ENCODE measurements around the gene TNFRSF6B.
A peak's percentile ranks its signal among the peaks of the same experiment; 100 is the strongest.
"Not testable (repeated sequence)": the region's sequence is repeated elsewhere in the genome, so short reads cannot be mapped to it uniquely, and the experiment has no call there.

Gene TNFRSF6B

GRCh38 chr20:63706852-63707557, 10.6 kb downstream of the TNFRSF6B start:
- no peaks in the 10 kb centered on the region for H3K9me3 ChIP-seq (ENCODE audit: control insufficient read depth, insufficient read depth, low read depth, low read length)
- H3K27ac ChIP-seq (ENCODE audit: low read depth, low read length) = peak overlapping the region; percentile 34; the same call in 1 of the 2 replicates
- no peaks in the 10 kb centered on the region for H3K27me3 ChIP-seq (ENCODE audit: control insufficient read depth, insufficient read depth, low read length)
- H3K4me1 ChIP-seq (ENCODE audit: control insufficient read depth, insufficient read depth, low read length) = peaks cover 8% of the 10 kb centered on the region
- H3K36me3 ChIP-seq (ENCODE audit: control insufficient read depth, insufficient read depth, low read length) = peaks cover 58% of the 10 kb centered on the region
- H3K9ac ChIP-seq (ENCODE audit: low read length) = peak overlapping the region; percentile 92
- H3K4me3 ChIP-seq (ENCODE audit: low read depth, low read length) = peak overlapping the region; percentile 78

DNA sequence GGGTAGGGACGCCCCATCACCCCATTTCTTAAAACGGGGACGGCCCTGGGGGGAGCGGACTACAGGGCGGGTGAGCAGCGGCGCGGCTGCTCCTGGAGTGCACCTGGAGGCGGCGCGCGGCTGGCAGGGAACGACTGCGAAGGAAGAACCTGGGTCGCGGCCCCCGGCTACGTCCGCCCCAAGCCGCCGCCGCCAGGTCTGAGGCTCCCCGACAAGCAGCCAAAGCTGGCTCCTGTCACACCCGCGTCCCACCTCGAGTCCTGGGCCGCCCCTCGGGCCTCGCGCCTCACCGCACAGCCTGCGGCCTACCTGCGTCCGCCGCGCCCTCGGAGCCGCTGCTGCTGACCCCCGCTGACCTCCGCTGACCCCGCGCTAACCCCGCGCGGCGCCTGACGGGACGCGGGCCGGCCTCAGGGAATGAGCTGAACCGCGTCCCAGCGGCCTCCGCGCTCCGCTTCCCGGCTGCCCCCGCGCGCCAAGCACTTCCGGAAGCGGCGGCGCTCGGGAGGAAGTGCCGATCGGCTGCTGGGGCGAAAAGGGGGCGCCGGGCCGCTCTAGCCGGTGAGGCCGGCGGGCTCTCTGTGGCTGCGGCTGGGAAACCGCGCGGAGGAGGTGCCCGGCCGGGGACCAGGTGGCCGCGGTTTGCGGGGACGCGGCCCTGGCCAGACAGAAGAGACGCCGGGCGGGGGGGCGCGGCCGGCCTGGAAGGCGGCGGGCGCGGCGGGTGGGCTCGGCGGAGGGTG, 11.3 kb downstream of the TNFRSF6B start, which contains the start of the genes ARFRP1 and ZGPAT:
Gene ARFRP1, minus strand, starts transcription at position 419 of the 743 bp plus-strand sequence. CDS start 885 bp downstream, outside the sequence.
Gene ZGPAT, plus strand, starts transcription at position 482 of the 743 bp plus-strand sequence. CDS start 542 bp downstream, outside the sequence.
- Histone ChIP-seq H3K27me3 (ENCODE audit: control insufficient read depth, insufficient read depth, low read length) (no peaks in the 10 kb centered on the region), H3K9ac (ENCODE audit: low read length) (peak within 1 kb of the TSS; percentile 92), H3K36me3 (ENCODE audit: control insufficient read depth, insufficient read depth, low read length) (peaks cover 66% of the 10 kb centered on the region), H3K27ac (ENCODE audit: low read depth, low read length) (peak within 1 kb of the TSS; percentile 34; the same call in 1 of the 2 replicates), H3K4me3 (ENCODE audit: low read depth, low read length) (peak within 1 kb of the TSS; percentile 78), H3K9me3 (ENCODE audit: control insufficient read depth, insufficient read depth, low read depth, low read length) (no peaks in the 10 kb centered on the region), H3K4me1 (ENCODE audit: control insufficient read depth, insufficient read depth, low read length) (peaks cover 8% of the 10 kb centered on the region)

DNA sequence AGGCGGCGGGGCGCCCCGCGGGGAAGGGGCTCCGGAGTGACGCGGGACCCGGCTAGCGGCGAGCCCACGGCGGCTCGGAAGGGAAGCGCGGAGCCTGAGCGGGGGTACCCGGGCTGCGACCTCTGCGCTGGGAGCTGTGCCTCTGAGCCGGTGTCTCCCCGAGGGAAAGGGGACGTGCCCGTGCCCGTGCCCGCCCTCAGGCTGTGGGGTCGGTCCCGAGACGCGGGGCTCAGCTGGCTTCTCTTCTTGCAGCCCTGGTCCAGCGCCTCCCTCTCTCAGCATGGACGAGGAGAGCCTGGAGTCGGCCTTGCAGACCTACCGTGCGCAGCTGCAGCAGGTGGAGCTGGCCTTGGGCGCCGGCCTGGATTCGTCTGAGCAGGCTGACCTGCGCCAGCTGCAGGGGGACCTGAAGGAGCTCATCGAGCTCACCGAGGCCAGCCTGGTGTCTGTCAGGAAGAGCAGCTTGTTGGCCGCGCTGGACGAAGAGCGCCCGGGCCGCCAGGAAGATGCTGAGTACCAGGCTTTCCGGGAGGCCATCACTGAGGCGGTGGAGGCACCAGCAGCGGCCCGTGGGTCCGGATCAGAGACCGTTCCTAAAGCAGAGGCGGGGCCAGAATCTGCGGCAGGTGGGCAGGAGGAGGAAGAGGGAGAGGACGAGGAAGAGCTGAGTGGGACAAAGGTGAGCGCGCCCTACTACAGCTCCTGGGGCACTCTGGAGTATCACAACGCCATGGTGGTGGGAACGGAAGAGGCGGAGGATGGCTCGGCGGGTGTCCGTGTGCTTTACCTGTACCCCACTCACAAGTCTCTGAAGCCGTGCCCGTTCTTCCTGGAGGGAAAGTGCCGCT, 12.1 kb downstream of the TNFRSF6B start:
- Histone ChIP-seq H3K27ac (ENCODE audit: low read depth, low read length) (no peak overlapping the region; the same call in 1 of the 2 replicates), H3K4me1 (ENCODE audit: control insufficient read depth, insufficient read depth, low read length) (peaks cover 8% of the 10 kb centered on the region), H3K27me3 (ENCODE audit: control insufficient read depth, insufficient read depth, low read length) (no peaks in the 10 kb centered on the region), H3K9me3 (ENCODE audit: control insufficient read depth, insufficient read depth, low read depth, low read length) (no peaks in the 10 kb centered on the region), H3K36me3 (ENCODE audit: control insufficient read depth, insufficient read depth, low read length) (peaks cover 67% of the 10 kb centered on the region), H3K9ac (ENCODE audit: low read length) (peak overlapping the region; percentile 92), H3K4me3 (ENCODE audit: low read depth, low read length) (peak overlapping the region; percentile 78)

- H3K4me1 ChIP-seq (ENCODE audit: control insufficient read depth, insufficient read depth, low read length) = peaks cover 8% of the 10 kb centered on the region
- no peak overlapping the region for H3K27ac ChIP-seq (ENCODE audit: low read depth, low read length)
- peak overlapping the region; percentile 92 for H3K9ac ChIP-seq (ENCODE audit: low read length)
- no peaks in the 10 kb centered on the region for H3K9me3 ChIP-seq (ENCODE audit: control insufficient read depth, insufficient read depth, low read depth, low read length)
- H3K36me3 ChIP-seq (ENCODE audit: control insufficient read depth, insufficient read depth, low read length) = peaks cover 63% of the 10 kb centered on the region
- H3K27me3 ChIP-seq (ENCODE audit: control insufficient read depth, insufficient read depth, low read length) = no peaks in the 10 kb centered on the region
- peak overlapping the region; percentile 78 for H3K4me3 ChIP-seq (ENCODE audit: low read depth, low read length)
These were observed 12.7 kb downstream of the TNFRSF6B start for GRCh38 chr20:63709149-63709527.

DNA sequence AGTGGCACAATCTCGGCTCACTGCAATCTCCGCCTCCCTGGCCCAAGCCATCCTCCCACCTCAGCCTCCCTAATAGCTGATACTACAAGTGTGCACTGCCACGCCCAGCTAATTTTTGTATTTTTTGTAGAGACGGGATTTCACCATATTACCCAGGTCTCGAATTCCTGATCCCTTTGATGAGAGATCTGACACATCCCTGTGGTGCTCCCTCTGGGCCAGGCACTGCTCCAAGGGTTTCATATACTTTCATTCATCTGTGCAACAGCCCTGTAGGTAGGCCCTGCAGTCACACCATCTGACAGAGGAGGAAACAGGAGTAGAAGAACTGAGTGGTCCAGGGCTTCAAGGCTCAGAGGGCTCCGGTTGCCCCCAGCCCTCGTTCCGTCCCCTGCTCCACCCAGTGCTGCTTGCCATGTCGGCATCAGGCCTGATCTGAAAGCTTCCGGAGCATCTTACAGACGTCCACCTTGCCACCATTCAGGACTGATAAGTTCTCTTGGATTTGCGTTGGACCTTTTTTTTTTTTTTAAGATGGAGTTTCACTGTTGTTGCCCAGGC, 14.7 kb downstream of the TNFRSF6B start:
- H3K4me1 ChIP-seq (ENCODE audit: control insufficient read depth, insufficient read depth, low read length) = peaks cover 8% of the 10 kb centered on the region
- H3K36me3 ChIP-seq (ENCODE audit: control insufficient read depth, insufficient read depth, low read length) = peaks cover 51% of the 10 kb centered on the region
- no peaks in the 10 kb centered on the region for H3K27me3 ChIP-seq (ENCODE audit: control insufficient read depth, insufficient read depth, low read length)
- no peak overlapping the region for H3K9ac ChIP-seq (ENCODE audit: low read length)
- H3K27ac ChIP-seq (ENCODE audit: low read depth, low read length) = no peak overlapping the region
- no peaks in the 10 kb centered on the region for H3K9me3 ChIP-seq (ENCODE audit: control insufficient read depth, insufficient read depth, low read depth, low read length)
- no peak overlapping the region for H3K4me3 ChIP-seq (ENCODE audit: low read depth, low read length)

- Histone ChIP-seq H3K4me3 (ENCODE audit: low read depth, low read length) (no peak overlapping the region), H3K9me3 (ENCODE audit: control insufficient read depth, insufficient read depth, low read depth, low read length) (no peaks in the 10 kb centered on the region), H3K9ac (ENCODE audit: low read length) (no peak overlapping the region), H3K4me1 (ENCODE audit: control insufficient read depth, insufficient read depth, low read length) (0 out of 2 replicates have a peak, but pooled peaks cover 4% of the 10 kb centered on the region), H3K27ac (ENCODE audit: low read depth, low read length) (no peak overlapping the region), H3K27me3 (ENCODE audit: control insufficient read depth, insufficient read depth, low read length) (no peaks in the 10 kb centered on the region), H3K36me3 (ENCODE audit: control insufficient read depth, insufficient read depth, low read length) (peaks cover 47% of the 10 kb centered on the region)
These were observed 15.7 kb downstream of the TNFRSF6B start for GRCh38 chr20:63712191-63712590.

GRCh38 chr20:63714858-63715257, 18.4 kb downstream of the TNFRSF6B start:
- Histone ChIP-seq H3K36me3 (ENCODE audit: control insufficient read depth, insufficient read depth, low read length) (peaks cover 52% of the 10 kb centered on the region), H3K4me3 (ENCODE audit: low read depth, low read length) (no peak overlapping the region), H3K9ac (ENCODE audit: low read length) (no peak overlapping the region), H3K27ac (ENCODE audit: low read depth, low read length) (no peak overlapping the region), H3K27me3 (ENCODE audit: control insufficient read depth, insufficient read depth, low read length) (no peaks in the 10 kb centered on the region), H3K9me3 (ENCODE audit: control insufficient read depth, insufficient read depth, low read depth, low read length) (no peaks in the 10 kb centered on the region), H3K4me1 (ENCODE audit: control insufficient read depth, insufficient read depth, low read length) (no peaks in the 10 kb centered on the region)

GRCh38 chr20:63718996-63719395, 22.5 kb downstream of the TNFRSF6B start:
- Histone ChIP-seq H3K27ac (ENCODE audit: low read depth, low read length) (no peak overlapping the region), H3K4me3 (ENCODE audit: low read depth, low read length) (no peak overlapping the region), H3K4me1 (ENCODE audit: control insufficient read depth, insufficient read depth, low read length) (no peaks in the 10 kb centered on the region), H3K36me3 (ENCODE audit: control insufficient read depth, insufficient read depth, low read length) (peaks cover 41% of the 10 kb centered on the region), H3K9me3 (ENCODE audit: control insufficient read depth, insufficient read depth, low read depth, low read length) (no peaks in the 10 kb centered on the region), H3K27me3 (ENCODE audit: control insufficient read depth, insufficient read depth, low read length) (no peaks in the 10 kb centered on the region), H3K9ac (ENCODE audit: low read length) (no peak overlapping the region)

DNA sequence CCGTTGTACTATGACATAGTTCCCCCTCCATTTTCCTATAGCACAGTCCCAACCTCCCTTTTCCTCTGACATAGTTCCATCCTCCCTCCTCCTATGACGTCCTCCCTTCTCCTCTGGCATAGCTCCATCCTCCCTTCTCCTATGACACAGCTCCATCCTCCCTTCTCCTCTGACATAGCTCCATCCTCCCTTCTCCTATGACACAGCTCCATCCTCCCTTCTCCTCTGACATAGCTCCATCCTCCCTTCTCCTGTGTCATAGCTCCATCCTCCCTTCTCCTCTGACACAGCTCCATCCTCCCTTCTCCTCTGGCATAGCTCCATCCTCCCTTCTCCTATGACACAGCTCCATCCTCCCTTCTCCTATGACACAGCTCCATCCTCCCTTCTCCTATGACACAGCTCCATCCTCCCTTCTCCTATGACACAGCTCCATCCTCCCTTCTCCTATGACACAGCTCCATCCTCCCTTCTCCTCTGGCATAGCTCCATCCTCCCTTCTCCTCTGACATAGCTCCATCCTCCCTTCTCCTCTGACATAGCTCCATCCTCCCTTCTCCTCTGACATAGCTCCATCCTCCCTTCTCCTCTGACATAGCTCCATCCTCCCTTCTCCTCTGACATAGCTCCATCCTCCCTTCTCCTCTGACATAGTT, 26.6 kb downstream of the TNFRSF6B start:
- peaks cover 30% of the 10 kb centered on the region for H3K36me3 ChIP-seq (ENCODE audit: control insufficient read depth, insufficient read depth, low read length)
- not testable (repeated sequence) for H3K4me1 ChIP-seq (ENCODE audit: control insufficient read depth, insufficient read depth, low read length); H3K27ac ChIP-seq (ENCODE audit: low read depth, low read length); H3K9me3 ChIP-seq (ENCODE audit: control insufficient read depth, insufficient read depth, low read depth, low read length); H3K27me3 ChIP-seq (ENCODE audit: control insufficient read depth, insufficient read depth, low read length); H3K9ac ChIP-seq (ENCODE audit: low read length); H3K4me3 ChIP-seq (ENCODE audit: low read depth, low read length)

- not testable (repeated sequence) for H3K4me3 ChIP-seq (ENCODE audit: low read depth, low read length); H3K9ac ChIP-seq (ENCODE audit: low read length); H3K9me3 ChIP-seq (ENCODE audit: control insufficient read depth, insufficient read depth, low read depth, low read length); H3K27me3 ChIP-seq (ENCODE audit: control insufficient read depth, insufficient read depth, low read length); H3K27ac ChIP-seq (ENCODE audit: low read depth, low read length); H3K4me1 ChIP-seq (ENCODE audit: control insufficient read depth, insufficient read depth, low read length)
- H3K36me3 ChIP-seq (ENCODE audit: control insufficient read depth, insufficient read depth, low read length) = peaks cover 41% of the 10 kb centered on the region
These were observed 33.8 kb downstream of the TNFRSF6B start for GRCh38 chr20:63730189-63730733.

All from HUES6 (cell line).